ENCODE data around the gene GRK1.

- TF ChIP-seq EZH2phosphoT487 (IDR thresholded peaks at IDR 0.05; ENCODE audit: borderline replicate concordance, low read depth, low read length): no peak
- no peak for TF ChIP-seq CTCF (conservative IDR thresholded peaks at IDR 0.05; ENCODE audit: low read length)
These were observed 64.5 kb downstream of the GRK1 start for GRCh38 chr13:113731192-113732175.
